Endodermal cell (in vitro differentiated cells): ENCODE data around the gene CDC42BPG. TPM values are rescaled to one million over a fixed set of nuclear protein-coding genes. Genes with fewer than 3 reads are reported as not detected.

Source experiments
- DNase-seq: peaks from one replicate; pipeline ENCODE4 v3.0.0-alpha.2; 2017
- H3K27ac ChIP-seq: 2 replicates; pipeline ENCODE4 v1.5.1; 2013; ENCODE audit warnings: mild to moderate bottlenecking, low read depth, low read length, moderate library complexity
- H3K27me3 ChIP-seq: 2 replicates; pipeline ENCODE4 v1.6.1; 2013; ENCODE audit warnings: mild to moderate bottlenecking, low read length, moderate library complexity; ENCODE audit not compliant: insufficient read depth, control insufficient read depth, poor library complexity, severe bottlenecking
- H3K36me3 ChIP-seq: 2 replicates; pipeline ENCODE4 v1.7.0; 2013; ENCODE audit warnings: mild to moderate bottlenecking, low read length, moderate library complexity; ENCODE audit not compliant: control insufficient read depth, insufficient read depth
- H3K4me1 ChIP-seq: one replicate; pipeline ENCODE4 v1.7.0; 2013; ENCODE audit warnings: low read length; ENCODE audit not compliant: control insufficient read depth, insufficient read depth
- H3K4me3 ChIP-seq: 2 replicates; pipeline ENCODE4 v1.5.1; 2013; ENCODE audit warnings: mild to moderate bottlenecking, low read length, moderate library complexity
- H3K9ac ChIP-seq: 2 replicates; pipeline ENCODE4 v1.6.1; 2013; ENCODE audit warnings: mild to moderate bottlenecking, low read length, moderate library complexity; ENCODE audit not compliant: poor library complexity, severe bottlenecking; ENCODE audit errors: extremely low read depth
- H3K9me3 ChIP-seq: 2 replicates; pipeline ENCODE4 v1.6.1; 2013; ENCODE audit warnings: mild to moderate bottlenecking, low read length, moderate library complexity; ENCODE audit not compliant: control insufficient read depth
- H3K27ac Mint-ChIP-seq: 2 replicates; pipeline ENCODE4 v1.8.0; 2020; ENCODE audit warnings: mixed read lengths
- H3K27me3 Mint-ChIP-seq: 2 replicates; pipeline ENCODE4 v1.8.0; 2021; ENCODE audit warnings: mild to moderate bottlenecking, mixed read lengths; ENCODE audit not compliant: insufficient read depth
- H3K36me3 Mint-ChIP-seq: 2 replicates; pipeline ENCODE4 v1.8.0; 2020; ENCODE audit warnings: low read depth, mixed read lengths
- H3K4me1 Mint-ChIP-seq: 2 replicates; pipeline ENCODE4 v1.8.0; 2020; ENCODE audit warnings: mixed read lengths
- H3K4me3 Mint-ChIP-seq: 2 replicates; pipeline ENCODE4 v1.8.0; 2020; ENCODE audit warnings: mild to moderate bottlenecking, moderate library complexity, mixed read lengths
- H3K9me3 Mint-ChIP-seq: 2 replicates; pipeline ENCODE4 v1.8.0; 2020; ENCODE audit warnings: mild to moderate bottlenecking, mixed read lengths
- CTCF ChIP-seq: fragments of 200-600 bp; sonication (generic); conservative IDR thresholded peaks from 2 replicates; pipeline ENCODE4 v1.5.0; 2021; ENCODE audit warnings: antibody characterized with exemption, mild to moderate bottlenecking
- WGBS, 2 experiments: methylation state at CpG; one replicate each; pipeline versions ENCODE4 v1.1.5 to v1.1.7; 2013; ENCODE audit warnings: missing lambda C conversion rate in 2 of 2, mixed read lengths in 1 of 2; ENCODE audit not compliant: insufficient coverage in 1 of 2, insufficient read length in 1 of 2; 5-methylcytosine and 5-hydroxymethylcytosine counted together
- long read RNA-seq, 4 experiments: library from polyadenylated mRNA in 2 of 4; library from RNA in 1 of 4; library from capped mRNA in 1 of 4; stranded (forward) in 3 of 4; unstranded in 1 of 4; transcript quantifications; one replicate each; pipeline ENCODE4 v2.0.0, GENCODE V29; 2020 to 2021; ENCODE audit warnings: inconsistent platforms in 1 of 4
- polyA plus RNA-seq, 2 experiments: library from polyadenylated mRNA; stranded (reverse); fragments of 50-300 nt; gene quantifications; one replicate each; pipeline ENCODE4 v1.2.3, GENCODE V29; 2013
- total RNA-seq, 2 donors: library from RNA; stranded (reverse); fragmentation: NEBNext Ultra II Directional in 1 of 2; extraction: Animal tissue kit (Norgen Biotek cat#: 25700) in 1 of 2; gene quantifications; 2 replicates in 1 of 2; 3 replicates in 1 of 2; pipeline ENCODE4 v1.2.1, GENCODE V29; 2021

CDC42BPG gene
- 10 to 100 TPM; 11.1 to 12.6 TPM for total RNA-seq
- polyA plus RNA-seq (2013, experiment 1 of 2): 2.0 TPM
- 1.7 TPM for polyA plus RNA-seq (2013, experiment 2 of 2)
- long read RNA-seq, experiment 1, partial matches to known transcripts: 1 of 1 reads
- long read RNA-seq, experiment 1, other reads (novel, unspliced or antisense): 0 of 1 reads
- long read RNA-seq, experiment 2, full-length matches to known transcripts: 1 of 6 reads
- long read RNA-seq, experiment 2, partial matches to known transcripts: 3 of 6 reads
- long read RNA-seq, experiment 2, other reads (novel, unspliced or antisense): 2 of 6 reads
- long read RNA-seq, experiment 3, partial matches to known transcripts: 1 of 2 reads
- long read RNA-seq, experiment 3, other reads (novel, unspliced or antisense): 1 of 2 reads
- long read RNA-seq, experiment 4: 0 reads

- H3K36me3 ChIP-seq: no peaks in the 10 kb centered on the region
- Mint-ChIP-seq H3K27me3 (no peaks in the 10 kb centered on the region), H3K4me3 (peak within 1 kb of the TSS; percentile 74), H3K4me1 (peaks cover 25% of the 10 kb centered on the region), H3K36me3 (peaks cover 1% of the 10 kb centered on the region), H3K9me3 (no peaks in the 10 kb centered on the region), H3K27ac (peak within 1 kb of the TSS; percentile 74)
- no peaks in the 10 kb centered on the region for H3K9me3 ChIP-seq
- H3K9ac ChIP-seq: no peak within 1 kb of the TSS
- H3K27ac ChIP-seq: no peak within 1 kb of the TSS
- H3K4me1 ChIP-seq: peaks cover 5% of the 10 kb centered on the region
- DNase-seq: peak; percentile 96
- WGBS, 2 experiments: 0 to 1% methylated on average over 6 to 96 of the region's 96 CpGs
- TF ChIP-seq CTCF: peak; percentile 65
- peak within 1 kb of the TSS; percentile 82 for H3K4me3 ChIP-seq
- no peaks in the 10 kb centered on the region for H3K27me3 ChIP-seq
Measured at GRCh38 chr11:64844330-64845128, at the start of gene CDC42BPG. Gene CDC42BPG (minus strand): TSS chr11:64844653. CDS start chr11:64844569, 84 bp downstream.

- Histone ChIP-seq H3K9me3 (no peaks in the 10 kb centered on the region), H3K27ac (no peak overlapping the region), H3K4me1 (peaks cover 13% of the 10 kb centered on the region), H3K9ac (no peak overlapping the region), H3K4me3 (no peak overlapping the region), H3K27me3 (no peaks in the 10 kb centered on the region), H3K36me3 (no peaks in the 10 kb centered on the region)
- Mint-ChIP-seq H3K36me3 (peaks cover 6% of the 10 kb centered on the region), H3K27ac (no peak overlapping the region), H3K4me3 (no peak overlapping the region), H3K27me3 (no peaks in the 10 kb centered on the region), H3K9me3 (no peaks in the 10 kb centered on the region), H3K4me1 (peaks cover 15% of the 10 kb centered on the region)
- DNase-seq: no peak
- 86 to 91% methylated on average over 10 to 25 of the region's 25 CpGs for WGBS, 2 experiments
- peak; percentile 41 for TF ChIP-seq CTCF
Measured at GRCh38 chr11:64893194-64894069, 49.0 kb upstream of the CDC42BPG start.

GRCh38 chr11:64892838-64893193 is 48.4 kb upstream of the CDC42BPG start:
- no peaks in the 10 kb centered on the region for H3K27me3 Mint-ChIP-seq
- DNase-seq: no peak
- H3K4me3 Mint-ChIP-seq: no peak overlapping the region
- H3K27me3 ChIP-seq: no peaks in the 10 kb centered on the region
- no peak overlapping the region for H3K4me3 ChIP-seq
- no peaks in the 10 kb centered on the region for H3K9me3 ChIP-seq
- no peaks in the 10 kb centered on the region for H3K36me3 ChIP-seq
- peaks cover 4% of the 10 kb centered on the region for H3K36me3 Mint-ChIP-seq
- 91 to 96% methylated on average over 8 to 10 of the region's 10 CpGs for WGBS, 2 experiments
- no peak for TF ChIP-seq CTCF
- no peak overlapping the region for H3K27ac ChIP-seq
- no peaks in the 10 kb centered on the region for H3K9me3 Mint-ChIP-seq
- H3K4me1 Mint-ChIP-seq: peaks cover 19% of the 10 kb centered on the region
- peaks cover 18% of the 10 kb centered on the region for H3K4me1 ChIP-seq
- no peak overlapping the region for H3K27ac Mint-ChIP-seq
- no peak overlapping the region for H3K9ac ChIP-seq
